Stimulated activated CD8-positive, alpha-beta memory T cell treated with anti-CD3 and anti-CD28 coated beads, Interleukin-15, amount 100 ng/mL, for 48 hours (primary cell): ENCODE data around the gene RNF112.
A peak's percentile ranks its signal among the peaks of the same experiment; 100 is the strongest.

Experiments
- DNase-seq, 2 donors: peaks; one replicate each; pipeline ENCODE4 v3.0.0-alpha.2; 2020; ENCODE audit warnings: low read depth in 2 of 2

Gene RNF112

GRCh38 chr17:19375732-19376131 is 35.3 kb upstream of the RNF112 start:
- no peak for DNase-seq

GRCh38 chr17:19376811-19377210 is 34.2 kb upstream of the RNF112 start:
- DNase-seq, result no peak

- peak; percentile 98 for DNase-seq
Observed at GRCh38 chr17:19377602-19378415, 33.2 kb upstream of the RNF112 start.

DNA sequence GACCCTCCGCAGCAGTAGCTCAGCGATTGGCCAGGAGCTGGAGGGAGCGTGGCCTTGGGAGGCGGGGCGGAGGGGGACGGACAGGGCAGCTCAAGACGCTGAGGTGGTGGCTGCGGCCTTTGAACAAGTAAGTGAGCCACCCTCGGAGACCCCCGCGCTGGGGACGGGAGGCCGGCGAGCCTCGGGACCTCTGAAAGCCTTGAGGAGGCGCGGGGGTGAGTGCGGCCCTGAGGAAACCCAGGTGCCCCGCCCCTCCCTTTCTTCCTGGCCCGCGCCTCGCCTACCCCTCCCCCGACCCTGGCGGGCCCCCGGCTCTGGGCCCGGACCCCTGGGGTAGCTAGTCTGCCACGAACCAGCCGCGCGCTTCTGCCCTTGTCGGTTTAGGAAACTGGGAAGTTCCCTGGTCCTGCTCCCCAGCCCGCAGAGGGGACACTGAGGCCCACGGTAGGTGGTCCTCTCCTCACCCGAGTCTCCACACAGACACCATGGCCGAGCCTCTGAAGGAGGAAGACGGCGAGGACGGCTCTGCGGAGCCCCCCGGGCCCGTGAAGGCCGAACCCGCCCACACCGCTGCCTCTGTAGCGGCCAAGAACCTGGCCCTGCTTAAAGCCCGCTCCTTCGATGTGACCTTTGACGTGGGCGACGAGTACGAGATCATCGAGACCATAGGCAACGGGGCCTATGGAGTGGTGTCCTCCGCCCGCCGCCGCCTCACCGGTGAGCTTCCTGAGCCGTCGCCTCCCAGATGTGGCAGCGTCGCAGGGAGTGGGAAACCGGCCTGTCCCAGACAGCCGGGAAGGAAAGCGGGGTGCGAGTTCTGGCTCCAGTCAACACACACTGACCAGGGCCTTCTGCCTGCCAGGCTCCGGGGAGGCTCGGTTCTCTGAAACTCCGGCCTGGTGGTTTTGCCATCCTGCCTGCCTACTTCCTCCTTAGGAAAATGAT is 32.3 kb upstream of the RNF112 start, which contains the start of gene MAPK7:
MAPK7 (plus strand) TSS at position 83 of the 945 bp plus-strand sequence; CDS start at position 486, 403 bp downstream.
- DNase-seq, result no peak

- no peak for DNase-seq
Observed at GRCh38 chr17:19379361-19380065, 31.5 kb upstream of the RNF112 start.

GRCh38 chr17:19380481-19381301 is 30.3 kb upstream of the RNF112 start:
- no peak for DNase-seq

DNA sequence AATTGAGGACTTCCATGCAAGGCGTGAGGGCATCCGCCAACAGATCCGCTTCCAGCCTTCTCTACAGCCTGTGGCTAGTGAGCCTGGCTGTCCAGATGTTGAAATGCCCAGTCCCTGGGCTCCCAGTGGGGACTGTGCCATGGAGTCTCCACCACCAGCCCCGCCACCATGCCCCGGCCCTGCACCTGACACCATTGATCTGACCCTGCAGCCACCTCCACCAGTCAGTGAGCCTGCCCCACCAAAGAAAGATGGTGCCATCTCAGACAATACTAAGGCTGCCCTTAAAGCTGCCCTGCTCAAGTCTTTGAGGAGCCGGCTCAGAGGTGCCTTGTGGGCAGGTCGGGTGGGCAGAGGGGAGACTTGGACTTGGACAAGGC is 29.7 kb upstream of the RNF112 start:
- no peak for DNase-seq

DNA sequence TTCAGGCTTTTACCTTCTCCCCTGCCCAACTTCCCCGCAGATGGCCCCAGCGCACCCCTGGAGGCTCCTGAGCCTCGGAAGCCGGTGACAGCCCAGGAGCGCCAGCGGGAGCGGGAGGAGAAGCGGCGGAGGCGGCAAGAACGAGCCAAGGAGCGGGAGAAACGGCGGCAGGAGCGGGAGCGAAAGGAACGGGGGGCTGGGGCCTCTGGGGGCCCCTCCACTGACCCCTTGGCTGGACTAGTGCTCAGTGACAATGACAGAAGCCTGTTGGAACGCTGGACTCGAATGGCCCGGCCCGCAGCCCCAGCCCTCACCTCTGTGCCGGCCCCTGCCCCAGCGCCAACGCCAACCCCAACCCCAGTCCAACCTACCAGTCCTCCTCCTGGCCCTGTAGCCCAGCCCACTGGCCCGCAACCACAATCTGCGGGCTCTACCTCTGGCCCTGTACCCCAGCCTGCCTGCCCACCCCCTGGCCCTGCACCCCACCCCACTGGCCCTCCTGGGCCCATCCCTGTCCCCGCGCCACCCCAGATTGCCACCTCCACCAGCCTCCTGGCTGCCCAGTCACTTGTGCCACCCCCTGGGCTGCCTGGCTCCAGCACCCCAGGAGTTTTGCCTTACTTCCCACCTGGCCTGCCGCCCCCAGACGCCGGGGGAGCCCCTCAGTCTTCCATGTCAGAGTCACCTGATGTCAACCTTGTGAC is 29.1 kb upstream of the RNF112 start:
- DNase-seq, result no peak

GRCh38 chr17:19382531-19383444 is 28.2 kb upstream of the RNF112 start:
- DNase-seq, result no peak

DNA sequence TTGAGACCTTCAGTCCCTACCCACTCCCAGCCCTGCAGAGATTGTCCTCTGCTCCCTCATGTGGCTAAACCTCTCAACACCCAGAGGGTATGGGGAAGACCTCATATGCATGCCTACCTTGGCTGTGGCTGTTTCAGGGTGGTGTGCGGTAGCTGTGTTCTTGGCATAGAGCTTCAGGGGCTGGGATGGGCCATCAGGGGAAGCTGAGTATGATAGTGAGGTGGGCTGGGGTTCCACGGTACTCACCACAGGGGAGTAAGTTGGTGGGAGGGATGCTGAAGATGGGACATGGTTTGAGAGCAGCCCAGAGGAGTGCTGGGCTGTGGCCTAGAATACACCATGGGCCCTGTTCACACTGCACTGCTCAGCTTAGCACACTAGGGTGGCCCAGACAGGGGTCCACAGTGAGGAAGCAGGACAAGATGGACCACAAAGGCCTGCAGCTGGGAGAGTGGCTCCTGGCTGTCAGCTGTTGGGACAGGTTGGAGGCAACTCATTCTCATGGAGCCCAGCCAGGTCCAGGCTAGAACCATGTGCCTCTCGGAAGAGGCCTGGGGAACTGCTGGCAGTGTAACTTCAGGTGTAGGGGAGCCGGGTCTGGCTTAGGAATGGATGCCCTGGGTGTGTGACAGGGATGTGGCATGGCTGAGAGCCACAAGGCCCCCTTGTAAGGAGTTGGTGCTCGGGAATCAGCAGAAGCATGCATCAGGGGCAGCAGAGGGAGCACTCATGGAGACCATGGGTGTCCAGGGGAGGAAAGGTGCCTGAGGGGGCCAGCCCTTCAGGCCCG is 27.2 kb upstream of the RNF112 start:
- DNase-seq, result no peak

DNA sequence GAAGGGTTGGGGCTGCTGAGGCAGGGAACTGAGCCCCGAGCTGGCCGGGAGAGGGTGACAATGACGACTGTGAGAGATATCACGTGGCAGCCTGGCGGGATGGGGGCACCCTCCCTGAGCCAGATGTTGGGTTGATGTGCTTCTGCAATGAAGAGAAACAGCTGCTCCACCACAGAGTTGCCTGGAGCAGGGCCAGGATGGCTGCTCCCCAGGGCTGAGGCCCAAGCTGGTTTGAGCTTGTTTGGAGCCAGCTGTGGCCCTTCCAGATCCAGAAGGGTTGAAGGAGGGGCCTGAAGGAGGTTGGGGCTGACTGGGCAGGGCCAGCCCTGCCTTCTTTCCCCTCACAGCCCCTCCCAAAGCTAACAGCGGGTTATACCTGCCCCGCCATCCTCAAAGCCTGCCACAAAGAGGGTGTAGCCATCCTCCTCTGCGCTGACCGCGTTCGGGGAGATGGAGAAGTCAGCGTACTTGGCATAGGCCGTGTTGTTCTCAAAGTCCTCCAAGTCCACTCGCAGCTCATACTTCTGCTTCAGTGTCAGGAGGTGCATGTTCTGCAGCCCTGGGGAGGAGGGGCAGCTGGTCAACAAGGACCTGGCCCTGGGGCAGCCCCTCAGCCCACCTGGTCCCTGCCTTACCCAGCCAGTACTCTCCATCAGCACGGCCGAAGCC is 26.2 kb upstream of the RNF112 start:
- DNase-seq, result no peak

DNA sequence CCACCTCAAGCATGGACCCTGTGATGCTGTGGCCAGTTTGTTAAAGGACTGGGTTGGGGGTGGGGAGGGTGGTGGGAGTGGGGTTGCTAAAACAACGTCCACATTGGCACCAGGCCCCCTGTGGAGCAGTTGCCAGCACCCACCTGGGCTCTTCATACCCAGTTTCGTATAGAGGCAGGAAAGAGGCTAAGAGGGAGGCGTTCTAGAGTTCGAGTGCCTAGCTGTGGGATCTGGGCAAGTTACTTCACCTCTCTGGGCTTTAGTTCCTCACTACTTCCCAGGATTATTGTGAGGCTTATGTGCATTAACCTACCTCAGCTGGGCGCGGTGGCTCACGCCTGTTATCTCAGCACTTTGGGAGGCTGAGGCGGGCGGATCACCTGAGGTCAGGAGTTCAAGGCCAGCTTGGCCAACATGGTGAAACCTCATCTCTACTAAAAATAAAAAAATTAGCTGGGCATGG is 25.5 kb upstream of the RNF112 start:
- no peak for DNase-seq

GRCh38 chr17:19386051-19386929 is 24.7 kb upstream of the RNF112 start:
- no peak for DNase-seq

- no peak for DNase-seq
Observed at GRCh38 chr17:19386974-19387920, 23.8 kb upstream of the RNF112 start, which contains the start of gene MFAP4. MFAP4 (minus strand) TSS chr17:19387190; CDS start chr17:19387155, 35 bp downstream.

DNA sequence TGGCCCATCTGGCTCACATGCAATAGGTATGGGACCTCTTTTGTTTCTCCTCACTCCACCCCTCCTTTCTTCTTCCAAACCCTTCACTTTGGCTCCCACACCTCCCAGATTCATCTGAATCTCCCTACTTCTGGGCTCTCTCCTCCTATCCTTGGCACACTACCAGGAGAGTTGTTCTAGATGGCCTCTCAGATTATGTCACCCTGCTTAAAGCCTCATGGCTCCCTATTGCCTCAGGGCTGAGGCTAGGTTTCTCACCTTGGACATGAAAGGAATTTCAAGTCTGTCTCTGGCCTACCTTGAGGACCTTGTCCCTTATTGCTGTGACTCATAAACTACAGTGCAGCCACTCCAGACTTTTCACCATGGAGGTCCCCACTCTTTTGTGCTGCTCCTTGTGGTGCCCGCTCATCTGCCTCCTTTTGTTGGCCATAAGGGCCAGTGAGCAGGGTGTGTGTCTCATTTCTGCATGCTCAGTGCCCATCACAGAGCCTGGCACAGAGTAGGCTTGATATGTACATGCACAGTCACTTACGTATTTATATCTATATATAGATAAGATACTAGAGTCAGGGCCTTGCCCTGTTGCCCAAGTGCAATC is 23.0 kb upstream of the RNF112 start:
- DNase-seq, result no peak
